Neutrophil (primary cell): ENCODE data around the gene ENTREP3.

ENCODE experiments used
- H3K27ac ChIP-seq: fragments of 200-600 bp; sonication (generic); 2 replicates; pipeline ENCODE4 v1.5.1; 2016; ENCODE audit warnings: mild to moderate bottlenecking, moderate library complexity
- H3K27me3 ChIP-seq: fragments of 200-600 bp; sonication (generic); 2 replicates; pipeline ENCODE4 v1.6.0; 2016; ENCODE audit warnings: mild to moderate bottlenecking
- H3K36me3 ChIP-seq: fragments of 200-600 bp; sonication (generic); 2 replicates; pipeline ENCODE4 v1.5.1; 2017
- H3K4me1 ChIP-seq, 2 experiments: fragments of 200-600 bp in 1 of 2; sonication (generic) in 1 of 2; 1 replicate in 1 of 2; 2 replicates in 1 of 2; pipeline versions ENCODE4 v1.5.1 to v1.6.1; 2013 to 2016; ENCODE audit warnings: low read depth in 1 of 2, low read length in 1 of 2, mild to moderate bottlenecking in 1 of 2, moderate library complexity in 1 of 2; ENCODE audit not compliant: control insufficient read depth in 1 of 2, insufficient read depth in 1 of 2
- H3K4me3 ChIP-seq, 2 experiments: fragments of 200-600 bp in 1 of 2; sonication (generic) in 1 of 2; 1 replicate in 1 of 2; 2 replicates in 1 of 2; pipeline ENCODE4 v1.5.1; 2013 to 2016; ENCODE audit warnings: low read depth in 1 of 2, low read length in 1 of 2, mild to moderate bottlenecking in 1 of 2, moderate library complexity in 1 of 2
- H3K9me3 ChIP-seq: fragments of 200-600 bp; sonication (generic); 2 replicates; pipeline ENCODE4 v1.5.1; 2016
- TF ChIP-seq, protein P1 (sequence below): fragments of 200-600 bp; sonication (generic); IDR thresholded peaks from 2 replicates; pipeline ENCODE4 v1.5.1; 2016; ENCODE audit warnings: antibody characterized with exemption

The ENTREP3 gene

DNA sequence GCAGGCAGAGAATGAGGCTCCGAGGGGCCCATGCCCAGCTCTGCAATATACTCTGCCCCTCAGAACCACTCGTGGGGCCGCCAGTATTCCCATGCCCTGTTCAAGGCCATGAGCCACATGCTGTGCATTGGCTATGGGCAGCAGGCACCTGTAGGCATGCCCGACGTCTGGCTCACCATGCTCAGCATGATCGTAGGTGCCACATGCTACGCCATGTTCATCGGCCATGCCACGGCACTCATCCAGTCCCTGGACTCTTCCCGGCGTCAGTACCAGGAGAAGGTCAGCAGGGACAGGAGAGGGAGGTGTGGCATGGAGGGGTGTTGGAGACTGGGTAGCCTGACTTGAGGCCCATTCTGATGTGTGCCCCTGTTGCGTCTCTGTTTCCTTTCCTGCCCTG lies 29.2 kb upstream of the ENTREP3 start:
- H3K4me3 ChIP-seq: no peak overlapping the region

DNA sequence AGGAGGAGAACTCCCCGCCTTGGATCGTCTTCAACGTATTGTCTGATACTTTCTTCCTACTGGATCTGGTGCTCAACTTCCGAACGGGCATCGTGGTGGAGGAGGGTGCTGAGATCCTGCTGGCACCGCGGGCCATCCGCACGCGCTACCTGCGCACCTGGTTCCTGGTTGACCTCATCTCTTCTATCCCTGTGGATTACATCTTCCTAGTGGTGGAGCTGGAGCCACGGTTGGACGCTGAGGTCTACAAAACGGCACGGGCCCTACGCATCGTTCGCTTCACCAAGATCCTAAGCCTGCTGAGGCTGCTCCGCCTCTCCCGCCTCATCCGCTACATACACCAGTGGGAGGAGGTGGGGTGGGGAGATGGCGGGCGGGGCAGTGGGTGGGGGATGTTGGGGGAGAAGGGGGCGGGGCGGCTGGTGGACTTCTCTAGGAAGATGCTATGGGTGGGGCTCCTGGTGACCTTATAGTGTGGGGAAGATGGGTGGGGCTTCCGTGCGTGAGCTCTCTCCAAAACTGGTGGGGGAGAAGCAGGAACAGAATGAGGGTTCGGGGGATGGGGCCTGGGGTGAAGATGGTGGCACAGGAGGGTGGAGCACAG lies 27.3 kb upstream of the ENTREP3 start:
- Histone ChIP-seq H3K27ac (no peak overlapping the region), H3K4me1 (peaks cover 6 to 8% of the 10 kb centered on the region in 2 experiments), H3K36me3 (no peaks in the 10 kb centered on the region), H3K9me3 (no peaks in the 10 kb centered on the region), H3K4me3 (no peak overlapping the region), H3K27me3 (peaks cover 24% of the 10 kb centered on the region)
- TF ChIP-seq, protein P1, sequence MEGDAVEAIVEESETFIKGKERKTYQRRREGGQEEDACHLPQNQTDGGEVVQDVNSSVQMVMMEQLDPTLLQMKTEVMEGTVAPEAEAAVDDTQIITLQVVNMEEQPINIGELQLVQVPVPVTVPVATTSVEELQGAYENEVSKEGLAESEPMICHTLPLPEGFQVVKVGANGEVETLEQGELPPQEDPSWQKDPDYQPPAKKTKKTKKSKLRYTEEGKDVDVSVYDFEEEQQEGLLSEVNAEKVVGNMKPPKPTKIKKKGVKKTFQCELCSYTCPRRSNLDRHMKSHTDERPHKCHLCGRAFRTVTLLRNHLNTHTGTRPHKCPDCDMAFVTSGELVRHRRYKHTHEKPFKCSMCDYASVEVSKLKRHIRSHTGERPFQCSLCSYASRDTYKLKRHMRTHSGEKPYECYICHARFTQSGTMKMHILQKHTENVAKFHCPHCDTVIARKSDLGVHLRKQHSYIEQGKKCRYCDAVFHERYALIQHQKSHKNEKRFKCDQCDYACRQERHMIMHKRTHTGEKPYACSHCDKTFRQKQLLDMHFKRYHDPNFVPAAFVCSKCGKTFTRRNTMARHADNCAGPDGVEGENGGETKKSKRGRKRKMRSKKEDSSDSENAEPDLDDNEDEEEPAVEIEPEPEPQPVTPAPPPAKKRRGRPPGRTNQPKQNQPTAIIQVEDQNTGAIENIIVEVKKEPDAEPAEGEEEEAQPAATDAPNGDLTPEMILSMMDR: no peak

More for the DNA sequence above, 29.2 kb upstream of the ENTREP3 start:
- Histone ChIP-seq H3K36me3 (no peaks in the 10 kb centered on the region), H3K27me3 (peaks cover 5% of the 10 kb centered on the region), H3K27ac (no peak overlapping the region), H3K9me3 (no peaks in the 10 kb centered on the region), H3K4me1 (no peaks in the 10 kb centered on the region)
- TF ChIP-seq, protein P1: no peak

- H3K4me3 ChIP-seq: no peak overlapping the region
- no peaks in the 10 kb centered on the region for H3K9me3 ChIP-seq
- TF ChIP-seq, protein P1: no peak
- H3K36me3 ChIP-seq: no peaks in the 10 kb centered on the region
- no peak overlapping the region for H3K27ac ChIP-seq
- peaks cover 31% of the 10 kb centered on the region for H3K27me3 ChIP-seq
- peaks cover 15 to 18% of the 10 kb centered on the region in 2 experiments for H3K4me1 ChIP-seq
Observed at GRCh38 chr1:155279268-155279667, 24.0 kb upstream of the ENTREP3 start.

- no peak overlapping the region for H3K4me3 ChIP-seq
- H3K27me3 ChIP-seq: peaks cover 31% of the 10 kb centered on the region
- no peak overlapping the region for H3K27ac ChIP-seq
- TF ChIP-seq, protein P1: no peak
- H3K9me3 ChIP-seq: no peaks in the 10 kb centered on the region
- H3K36me3 ChIP-seq: no peaks in the 10 kb centered on the region
- peaks cover 18 to 21% of the 10 kb centered on the region in 2 experiments for H3K4me1 ChIP-seq
Observed at GRCh38 chr1:155278689-155279160, 23.4 kb upstream of the ENTREP3 start.

- no peaks in the 10 kb centered on the region for H3K36me3 ChIP-seq
- peak overlapping the region; percentile 62 to 71 for H3K4me3 ChIP-seq
- no peaks in the 10 kb centered on the region for H3K9me3 ChIP-seq
- TF ChIP-seq, protein P1: no peak
- H3K27ac ChIP-seq: no peak overlapping the region
- peaks cover 22 to 25% of the 10 kb centered on the region in 2 experiments for H3K4me1 ChIP-seq
- peaks cover 31% of the 10 kb centered on the region for H3K27me3 ChIP-seq
Observed at GRCh38 chr1:155277902-155278688, 22.8 kb upstream of the ENTREP3 start.
